ENCODE data around the gene CFD.
"Not testable (repeated sequence)": the region's sequence is repeated elsewhere in the genome, so short reads cannot be mapped to it uniquely, and the experiment has no call there.

Gene CFD

GRCh38 chr19:872266-872951 is 12.9 kb downstream of the CFD start:
- DNase-seq, result peak; percentile 88

GRCh38 chr19:873084-873483 is 13.6 kb downstream of the CFD start:
- DNase-seq, result peak; percentile 85

DNA sequence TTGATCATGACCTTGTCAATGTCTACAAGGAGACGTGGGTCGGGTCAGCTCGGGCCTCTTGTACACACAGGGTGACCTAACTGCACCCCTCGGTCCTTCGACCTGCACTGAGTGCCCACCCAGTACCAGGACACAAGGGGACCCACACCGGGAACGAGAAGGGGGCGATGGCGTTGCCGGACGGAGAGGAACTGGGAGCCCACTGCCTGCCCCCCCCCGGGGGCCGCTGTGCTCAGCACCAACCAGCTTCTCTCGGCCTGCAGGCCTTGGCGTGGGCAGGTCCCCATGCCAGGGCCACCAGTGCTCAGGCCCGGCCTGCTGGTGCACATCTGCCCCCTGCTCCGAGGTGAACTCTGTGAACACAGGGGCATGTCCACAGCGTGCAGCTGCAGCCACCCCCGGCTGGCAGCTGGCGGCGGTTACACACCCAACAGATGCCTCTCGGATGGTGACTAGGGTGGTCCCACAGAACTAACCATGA is 14.1 kb downstream of the CFD start:
- no peak for DNase-seq

DNA sequence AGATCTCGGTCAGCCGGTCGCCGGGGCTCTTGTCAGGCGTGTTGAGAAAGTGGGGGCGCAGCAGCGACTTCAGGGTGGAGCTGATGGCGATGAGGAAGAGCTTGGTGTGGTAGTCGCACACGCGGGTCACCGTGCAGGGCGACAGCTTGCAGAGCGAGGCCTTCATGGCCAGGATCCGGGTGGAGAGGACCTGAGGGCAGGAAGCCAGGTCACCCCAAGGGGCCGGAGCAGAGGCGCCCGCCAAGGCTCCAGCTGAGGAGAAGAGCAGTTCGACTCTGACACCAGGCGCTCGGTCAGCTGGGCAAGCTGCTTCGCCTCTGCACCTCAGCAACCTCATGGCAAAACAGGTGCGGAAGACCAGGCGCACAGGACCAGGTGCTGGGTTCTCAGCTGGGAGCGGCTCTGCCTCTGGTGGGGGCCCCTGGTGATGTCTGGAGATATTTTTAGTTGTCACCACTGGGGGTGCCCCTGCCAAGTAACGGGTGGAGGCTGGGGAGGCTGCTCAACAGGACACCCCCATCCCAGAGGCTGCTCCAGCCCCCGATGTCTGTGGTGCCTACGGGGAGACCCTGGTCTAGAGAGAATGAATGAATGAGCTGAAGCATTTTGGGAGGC is 15.9 kb downstream of the CFD start:
- no peak for DNase-seq

DNA sequence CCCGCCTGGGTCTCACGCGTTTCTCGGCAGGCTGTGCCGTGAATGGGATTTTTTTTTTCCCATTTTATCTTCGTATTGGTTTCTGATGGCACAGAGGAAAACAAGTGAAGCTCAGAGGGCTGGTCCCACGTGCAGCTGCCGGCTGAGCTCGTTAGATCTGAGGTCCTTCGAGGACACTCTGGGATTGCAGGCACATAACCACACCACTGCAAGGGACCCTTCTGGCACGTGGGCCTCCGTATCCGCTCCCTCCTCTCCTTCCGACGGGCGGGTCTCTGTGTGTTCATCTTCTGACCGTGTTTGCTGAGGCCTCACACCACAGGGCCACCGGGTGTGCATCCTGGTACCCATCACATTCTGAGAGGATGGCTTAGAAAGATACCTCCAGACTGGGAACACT is 16.6 kb downstream of the CFD start:
- no peak for DNase-seq

DNA sequence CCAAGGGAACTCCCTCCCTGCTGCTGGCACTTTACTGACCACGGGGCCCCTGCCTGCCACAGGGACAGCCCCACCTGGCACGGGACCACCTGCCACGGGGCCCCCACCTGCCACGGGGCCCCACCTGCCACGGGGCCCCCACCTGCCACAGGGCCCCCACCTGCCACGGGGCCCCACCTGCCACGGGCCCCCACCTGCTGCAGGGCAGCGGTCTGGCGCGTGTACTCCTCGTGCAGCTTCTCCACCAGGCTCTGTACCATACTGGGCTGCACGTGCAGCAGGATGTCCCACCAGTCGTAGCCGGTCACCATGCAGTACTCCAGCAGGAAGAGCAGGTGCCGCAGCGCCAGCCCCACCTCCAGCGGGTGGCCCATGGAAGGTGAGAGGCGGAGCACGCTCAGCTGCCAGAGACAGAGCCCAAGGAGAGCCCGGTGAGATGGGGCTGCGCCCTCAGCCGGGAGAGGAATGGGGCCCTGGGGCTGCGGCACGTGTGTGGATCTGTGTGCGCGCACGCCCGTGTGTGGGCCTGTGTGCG is 17.4 kb downstream of the CFD start:
- DNase-seq, result no peak

- DNase-seq, result not testable (repeated sequence)
These were observed 18.7 kb downstream of the CFD start for GRCh38 chr19:877992-878660.

- DNase-seq, result not testable (repeated sequence)
These were observed 19.5 kb downstream of the CFD start for GRCh38 chr19:878751-879561.

DNA sequence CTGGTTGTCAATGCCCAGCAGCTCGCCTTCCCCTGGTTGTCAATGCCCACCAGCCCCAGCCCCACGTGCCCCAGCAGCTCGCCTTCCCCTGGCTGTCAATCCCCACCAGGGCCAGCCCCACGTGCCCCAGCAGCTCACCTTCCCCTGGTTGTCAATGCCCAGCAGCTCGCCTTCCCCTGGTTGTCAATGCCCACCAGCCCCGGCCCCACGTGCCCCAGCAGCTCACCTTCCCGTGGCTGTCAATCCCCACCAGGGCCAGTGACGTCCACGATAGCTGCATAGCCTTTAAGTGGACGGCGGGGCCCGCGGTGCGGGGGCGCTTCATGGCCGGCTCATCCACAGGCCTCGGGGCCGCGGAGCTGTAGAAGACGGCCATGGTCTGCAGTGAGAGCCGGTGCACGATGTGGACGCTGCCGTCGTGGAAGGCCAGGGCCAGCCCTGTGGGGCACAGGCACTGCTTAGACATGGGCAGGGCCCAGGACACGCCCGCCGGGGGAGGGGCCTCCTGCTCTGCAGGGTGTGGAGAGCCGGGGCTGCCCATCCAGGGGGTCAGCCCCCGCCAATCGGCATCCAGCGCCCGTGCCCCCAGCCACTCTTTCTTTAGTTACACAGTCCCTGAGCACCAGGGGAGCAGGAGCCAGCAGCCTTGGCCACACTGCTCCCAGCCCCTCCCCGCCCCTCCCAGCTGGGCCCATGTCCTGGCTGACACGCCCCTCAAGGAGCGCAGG is 20.4 kb downstream of the CFD start:
- no peak for DNase-seq

DNA sequence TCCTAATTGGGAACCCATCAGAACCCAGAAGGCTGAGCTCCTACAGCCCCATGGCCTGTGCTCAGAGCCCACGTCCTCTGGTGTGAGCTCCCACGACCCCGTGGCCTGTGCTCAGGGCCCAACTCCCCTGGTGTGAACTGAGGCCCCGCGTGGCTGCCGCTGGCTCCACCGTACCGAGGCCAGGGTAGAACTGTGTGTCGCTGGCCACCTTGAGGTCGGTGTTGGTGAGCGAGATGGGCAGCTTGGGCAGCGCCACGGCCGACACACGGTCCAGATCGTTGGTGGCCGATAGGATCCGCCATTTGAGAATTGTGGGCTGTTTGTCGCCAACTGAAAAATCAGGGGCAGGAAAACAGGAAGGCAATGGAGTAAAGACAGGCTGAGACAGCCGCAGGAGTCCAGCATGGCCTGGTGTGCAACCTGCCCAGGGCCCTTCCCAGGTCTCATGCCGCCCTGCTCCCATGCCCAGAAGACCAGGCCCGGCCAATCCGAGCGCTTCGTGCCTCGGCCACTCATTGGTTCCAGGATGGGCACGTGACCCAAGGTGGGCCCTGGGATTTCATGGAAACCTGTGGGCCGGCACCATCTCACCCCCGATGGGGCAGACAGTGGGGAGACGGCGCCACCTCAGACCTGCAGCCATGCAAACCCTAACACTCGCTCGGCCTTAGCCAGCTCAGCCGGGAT is 22.1 kb downstream of the CFD start:
- DNase-seq, result no peak

GRCh38 chr19:882871-883497 is 23.5 kb downstream of the CFD start:
- DNase-seq, result no peak

GRCh38 chr19:883661-884211 is 24.3 kb downstream of the CFD start:
- DNase-seq, result no peak

- no peak for DNase-seq
These were observed 25.2 kb downstream of the CFD start for GRCh38 chr19:884420-885211.

DNA sequence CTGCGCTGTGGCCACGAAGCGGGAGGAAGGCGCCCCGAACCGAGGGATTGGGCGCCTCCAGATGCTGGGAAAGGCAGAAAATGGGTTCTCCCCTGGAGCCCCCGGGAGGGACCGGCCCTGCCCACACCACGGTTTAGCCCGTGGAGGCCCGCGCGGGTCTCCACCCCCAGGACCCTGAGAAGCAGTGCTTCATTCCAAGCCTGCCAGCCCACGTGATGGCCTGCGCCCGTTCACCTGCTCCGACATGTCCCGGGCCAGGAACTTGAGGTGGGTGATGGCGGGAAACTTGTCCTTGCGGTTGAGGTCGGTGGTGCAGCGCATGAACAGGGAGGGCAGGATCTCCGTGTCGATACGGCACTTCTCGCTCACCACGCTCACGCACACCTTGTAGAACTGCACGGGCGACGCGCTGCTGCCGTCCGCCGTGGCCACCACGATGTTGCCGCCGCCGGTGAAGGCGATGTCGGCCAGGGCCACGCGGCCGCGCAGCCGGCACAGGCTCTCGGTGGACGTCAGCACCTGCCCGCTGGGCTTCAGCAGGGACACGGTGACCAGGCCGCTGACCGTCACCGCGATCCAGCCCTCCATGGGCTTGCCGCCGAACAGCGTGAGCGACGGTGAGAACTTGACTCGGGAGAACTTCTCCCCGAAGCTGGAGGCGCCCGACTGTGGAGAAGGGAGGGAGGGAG is 26.2 kb downstream of the CFD start:
- DNase-seq, result no peak

GRCh38 chr19:887072-887471 is 27.6 kb downstream of the CFD start:
- DNase-seq, result no peak

GRCh38 chr19:887599-887998 is 28.1 kb downstream of the CFD start:
- DNase-seq, result no peak

DNA sequence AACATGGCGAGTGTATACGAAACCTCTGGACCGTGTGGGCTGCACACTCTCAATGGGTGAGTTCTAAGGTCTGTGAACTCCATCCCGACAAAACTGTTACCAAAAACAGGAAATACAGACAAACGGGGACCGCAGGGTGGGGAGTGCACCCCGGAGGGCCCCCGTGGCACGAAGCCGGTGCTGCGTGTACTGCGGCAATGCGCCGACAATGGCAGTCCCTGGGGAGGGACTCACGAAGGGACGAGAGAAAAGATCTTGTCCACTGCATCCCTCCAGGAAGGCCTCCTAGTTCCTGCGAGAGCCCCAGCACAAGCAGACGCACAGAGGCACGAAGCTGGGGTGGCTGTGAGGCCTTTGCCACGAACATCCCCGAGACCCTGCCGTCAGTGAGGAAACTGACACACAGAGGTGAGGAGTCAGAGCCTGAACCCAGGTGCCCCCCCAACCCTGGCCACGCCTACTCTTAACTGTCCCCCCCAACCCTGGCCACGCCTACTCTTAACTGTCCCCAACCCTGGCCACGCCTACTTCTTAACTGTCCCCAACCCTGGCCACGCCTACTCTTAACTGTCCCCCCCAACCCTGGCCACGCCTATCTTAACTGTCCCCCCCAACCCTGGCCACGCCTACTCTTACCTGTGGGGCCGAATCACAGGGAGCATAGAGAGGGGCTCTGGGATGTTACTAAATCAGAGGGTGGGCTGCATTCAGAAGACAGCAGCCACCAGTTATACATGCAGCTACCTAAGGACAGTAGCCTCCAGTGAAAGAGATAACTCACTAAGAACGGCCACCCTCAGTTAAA is 29.3 kb downstream of the CFD start:
- no peak for DNase-seq

GRCh38 chr19:889662-890295 is 30.3 kb downstream of the CFD start:
- DNase-seq, result no peak
